ENCODE measurements around the gene SMIM5.

DNA sequence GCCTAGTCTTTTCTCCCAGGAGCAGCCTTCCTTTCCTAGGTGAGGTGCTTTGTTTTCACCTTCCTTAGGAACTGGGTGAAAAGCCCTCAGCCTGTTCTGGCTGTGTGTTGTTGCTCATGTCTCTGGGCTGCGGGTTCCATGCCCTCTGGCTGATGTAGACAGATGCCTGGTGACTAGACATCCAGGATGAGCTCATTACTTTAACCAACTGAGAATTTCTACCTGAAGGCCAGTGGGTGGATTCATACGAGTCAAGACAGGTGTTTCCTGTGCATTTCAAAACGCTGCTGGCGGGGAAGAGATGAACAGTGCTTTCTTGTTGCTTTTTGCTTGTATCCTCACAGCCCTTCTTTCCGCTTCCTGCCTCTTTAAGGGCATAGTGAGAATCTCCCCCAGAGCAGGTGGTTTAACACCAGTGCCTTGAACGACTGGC is 56.2 kb downstream of the SMIM5 start:
- no peak for TF ChIP-seq CTCF (IDR thresholded peaks at IDR 0.05)
- TF ChIP-seq POLR2A (IDR thresholded peaks at IDR 0.05), result no peak
